NT2/D1 (cell line): Measurements from ENCODE around the gene SLC25A21.
"Not testable (repeated sequence)": the region's sequence is repeated elsewhere in the genome, so short reads cannot be mapped to it uniquely, and the experiment has no call there.

ENCODE experiments used
- YY1 ChIP-seq: IDR thresholded peaks from 2 replicates; pipeline ENCODE4 v1.6.1; 2011; ENCODE audit not compliant: insufficient read length, insufficient read depth
- ZNF274 ChIP-seq: IDR thresholded peaks from 2 replicates; pipeline ENCODE4 v1.6.1; 2011; ENCODE audit warnings: mild to moderate bottlenecking, low read depth, low read length

DNA sequence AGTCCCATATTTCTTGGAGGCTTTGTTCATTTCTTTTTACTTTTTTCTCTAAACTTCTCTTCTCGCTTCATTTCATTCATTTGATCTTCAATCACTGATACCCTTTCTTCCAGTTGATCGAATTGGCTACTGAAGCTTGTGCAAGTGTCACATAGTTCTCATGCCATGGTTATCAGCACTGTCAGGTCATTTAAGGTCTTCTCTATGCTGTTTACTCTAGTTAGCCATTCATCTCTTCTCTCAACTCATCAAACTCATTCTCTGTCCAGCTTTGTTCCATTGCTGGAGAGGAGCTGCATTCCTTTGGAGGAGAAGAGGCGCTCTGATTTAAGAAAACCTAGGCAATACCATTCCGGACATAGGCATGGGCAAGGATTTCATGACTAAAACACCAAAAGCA, 192.0 kb downstream of the SLC25A21 start:
- TF ChIP-seq YY1, ZNF274: not testable (repeated sequence)
